ENCODE results near the gene SPTLC3. TPM values are rescaled to one million over a fixed set of nuclear protein-coding genes. Genes with fewer than 3 reads are reported as not detected.

SPTLC3 gene
- polyA plus RNA-seq, 1 donor: 42.0 TPM

GRCh38 chr20:13148402-13148801, 139.6 kb downstream of the SPTLC3 start:
- WGBS (ENCODE audit: insufficient coverage, low lambda C conversion rate): 80% methylated on average over 2 of the region's 4 CpGs
- H3K27me3 ChIP-seq (ENCODE audit: control insufficient read depth, insufficient read depth, low read length): no peaks in the 10 kb centered on the region
- DNase-seq: no peak
- peaks cover 36% of the 10 kb centered on the region for H3K36me3 ChIP-seq (ENCODE audit: control insufficient read depth, insufficient read depth, low read length)
- no peak overlapping the region for H3K27ac ChIP-seq (ENCODE audit: low read length)
- H3K4me3 ChIP-seq (ENCODE audit: low read length): no peak overlapping the region
- H3K4me1 ChIP-seq (ENCODE audit: control insufficient read depth, insufficient read depth, low read length): no peaks in the 10 kb centered on the region
- no peaks in the 10 kb centered on the region for H3K9me3 ChIP-seq (ENCODE audit: control insufficient read depth, low read depth, low read length)

DNA sequence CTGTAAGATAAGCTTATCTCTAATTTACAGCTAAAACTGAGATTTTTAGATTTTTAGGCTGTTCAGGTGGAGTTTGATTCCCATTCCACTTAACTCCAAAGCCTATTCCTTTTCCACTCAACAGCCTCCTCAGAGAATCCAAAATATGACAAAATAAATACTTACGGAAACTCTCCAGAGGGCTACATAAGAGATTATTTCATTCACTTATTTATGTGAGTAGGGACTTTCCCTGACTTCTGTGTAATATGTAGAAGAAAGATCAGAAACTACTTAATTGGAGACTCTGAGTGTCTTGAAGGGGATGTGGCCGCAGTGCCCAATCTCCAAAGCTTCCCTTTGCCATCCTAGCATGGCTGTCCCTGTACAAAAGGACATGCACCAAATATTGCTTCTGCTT, 140.2 kb downstream of the SPTLC3 start:
- no peak for DNase-seq

GRCh38 chr20:13149371-13150105, 140.8 kb downstream of the SPTLC3 start:
- no peak overlapping the region for H3K4me3 ChIP-seq (ENCODE audit: low read length)
- WGBS (ENCODE audit: insufficient coverage, low lambda C conversion rate): 94% methylated on average over 4 of the region's 8 CpGs
- no peaks in the 10 kb centered on the region for H3K27me3 ChIP-seq (ENCODE audit: control insufficient read depth, insufficient read depth, low read length)
- H3K36me3 ChIP-seq (ENCODE audit: control insufficient read depth, insufficient read depth, low read length): peaks cover 40% of the 10 kb centered on the region
- no peaks in the 10 kb centered on the region for H3K9me3 ChIP-seq (ENCODE audit: control insufficient read depth, low read depth, low read length)
- no peak overlapping the region for H3K27ac ChIP-seq (ENCODE audit: low read length)
- H3K4me1 ChIP-seq (ENCODE audit: control insufficient read depth, insufficient read depth, low read length): no peaks in the 10 kb centered on the region
- no peak for DNase-seq

More for the DNA sequence above, 140.2 kb downstream of the SPTLC3 start:
- H3K4me3 ChIP-seq (ENCODE audit: low read length): no peak overlapping the region
- no peak overlapping the region for H3K27ac ChIP-seq (ENCODE audit: low read length)
- no peaks in the 10 kb centered on the region for H3K4me1 ChIP-seq (ENCODE audit: control insufficient read depth, insufficient read depth, low read length)
- H3K27me3 ChIP-seq (ENCODE audit: control insufficient read depth, insufficient read depth, low read length): no peaks in the 10 kb centered on the region
- no peaks in the 10 kb centered on the region for H3K9me3 ChIP-seq (ENCODE audit: control insufficient read depth, low read depth, low read length)
- peaks cover 36% of the 10 kb centered on the region for H3K36me3 ChIP-seq (ENCODE audit: control insufficient read depth, insufficient read depth, low read length)
- no CpG with 5 or more reads among the region's 2 CpGs for WGBS (ENCODE audit: insufficient coverage, low lambda C conversion rate)

DNA sequence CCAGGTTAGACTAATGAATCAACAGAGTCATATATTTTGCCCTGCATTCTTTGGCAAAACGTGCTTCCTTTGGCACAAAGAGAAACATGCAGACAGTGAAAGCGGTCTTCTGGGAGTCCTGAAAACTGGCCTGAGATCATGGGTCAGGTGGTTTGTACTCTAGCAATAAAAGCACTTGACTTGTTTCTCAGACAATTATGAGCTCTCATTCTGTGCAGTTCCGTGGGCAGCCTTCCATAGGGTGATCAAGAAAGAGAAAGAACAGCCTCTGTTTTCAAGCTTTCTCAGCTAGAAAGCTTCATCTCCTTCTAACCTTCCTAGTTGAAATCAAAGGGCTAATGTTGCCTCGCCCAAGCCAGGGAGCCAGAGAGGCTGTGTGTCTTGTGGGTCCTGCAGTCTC, 149.6 kb downstream of the SPTLC3 start:
- Histone ChIP-seq H3K36me3 (ENCODE audit: control insufficient read depth, insufficient read depth, low read length) (peaks cover 42% of the 10 kb centered on the region), H3K9me3 (ENCODE audit: control insufficient read depth, low read depth, low read length) (no peaks in the 10 kb centered on the region), H3K4me1 (ENCODE audit: control insufficient read depth, insufficient read depth, low read length) (no peaks in the 10 kb centered on the region), H3K4me3 (ENCODE audit: low read length) (no peak overlapping the region), H3K27ac (ENCODE audit: low read length) (no peak overlapping the region), H3K27me3 (ENCODE audit: control insufficient read depth, insufficient read depth, low read length) (no peaks in the 10 kb centered on the region)
- no peak for DNase-seq
- WGBS (ENCODE audit: insufficient coverage, low lambda C conversion rate): no CpG with 5 or more reads among the region's 4 CpGs

GRCh38 chr20:13159889-13160288, 151.1 kb downstream of the SPTLC3 start:
- no peak for DNase-seq
- no CpG with 5 or more reads among the region's 9 CpGs for WGBS (ENCODE audit: insufficient coverage, low lambda C conversion rate)
- Histone ChIP-seq H3K4me3 (ENCODE audit: low read length) (no peak overlapping the region), H3K27ac (ENCODE audit: low read length) (no peak overlapping the region), H3K27me3 (ENCODE audit: control insufficient read depth, insufficient read depth, low read length) (no peaks in the 10 kb centered on the region), H3K9me3 (ENCODE audit: control insufficient read depth, low read depth, low read length) (no peaks in the 10 kb centered on the region), H3K36me3 (ENCODE audit: control insufficient read depth, insufficient read depth, low read length) (peaks cover 35% of the 10 kb centered on the region), H3K4me1 (ENCODE audit: control insufficient read depth, insufficient read depth, low read length) (no peaks in the 10 kb centered on the region)

GRCh38 chr20:13165203-13165602, 156.4 kb downstream of the SPTLC3 start:
- Histone ChIP-seq H3K27ac (ENCODE audit: low read length) (no peak overlapping the region), H3K4me3 (ENCODE audit: low read length) (no peak overlapping the region), H3K9me3 (ENCODE audit: control insufficient read depth, low read depth, low read length) (peaks cover 2% of the 10 kb centered on the region), H3K4me1 (ENCODE audit: control insufficient read depth, insufficient read depth, low read length) (no peaks in the 10 kb centered on the region), H3K27me3 (ENCODE audit: control insufficient read depth, insufficient read depth, low read length) (no peaks in the 10 kb centered on the region), H3K36me3 (ENCODE audit: control insufficient read depth, insufficient read depth, low read length) (peaks cover 34% of the 10 kb centered on the region)
- DNase-seq: no peak
- no CpG with 5 or more reads among the region's 4 CpGs for WGBS (ENCODE audit: insufficient coverage, low lambda C conversion rate)

DNA sequence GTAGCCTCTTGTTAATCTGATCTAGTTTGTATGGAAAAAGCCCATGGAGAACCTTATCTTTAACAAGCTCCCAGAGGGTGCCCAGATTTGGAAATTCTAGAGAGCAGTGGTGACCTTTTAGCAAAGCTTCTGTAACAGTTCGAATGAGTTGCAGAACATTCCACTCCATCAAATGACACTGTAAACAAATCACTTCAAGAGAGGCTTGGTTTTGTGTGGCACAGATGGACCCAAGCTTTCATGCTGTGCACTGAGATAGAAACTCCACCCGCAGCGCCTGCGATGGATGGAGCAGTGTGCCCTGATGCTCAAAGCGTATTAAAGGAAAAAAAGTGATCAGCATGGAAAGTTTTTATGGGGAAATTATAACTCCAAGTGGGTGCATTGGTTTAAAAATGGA, 157.2 kb downstream of the SPTLC3 start:
- Histone ChIP-seq H3K9me3 (ENCODE audit: control insufficient read depth, low read depth, low read length) (peaks cover 2% of the 10 kb centered on the region), H3K4me3 (ENCODE audit: low read length) (no peak overlapping the region), H3K27ac (ENCODE audit: low read length) (no peak overlapping the region), H3K4me1 (ENCODE audit: control insufficient read depth, insufficient read depth, low read length) (no peaks in the 10 kb centered on the region), H3K36me3 (ENCODE audit: control insufficient read depth, insufficient read depth, low read length) (peaks cover 26% of the 10 kb centered on the region), H3K27me3 (ENCODE audit: control insufficient read depth, insufficient read depth, low read length) (no peaks in the 10 kb centered on the region)
- no peak for DNase-seq
- 88% methylated on average over 3 of the region's 5 CpGs for WGBS (ENCODE audit: insufficient coverage, low lambda C conversion rate)

DNA sequence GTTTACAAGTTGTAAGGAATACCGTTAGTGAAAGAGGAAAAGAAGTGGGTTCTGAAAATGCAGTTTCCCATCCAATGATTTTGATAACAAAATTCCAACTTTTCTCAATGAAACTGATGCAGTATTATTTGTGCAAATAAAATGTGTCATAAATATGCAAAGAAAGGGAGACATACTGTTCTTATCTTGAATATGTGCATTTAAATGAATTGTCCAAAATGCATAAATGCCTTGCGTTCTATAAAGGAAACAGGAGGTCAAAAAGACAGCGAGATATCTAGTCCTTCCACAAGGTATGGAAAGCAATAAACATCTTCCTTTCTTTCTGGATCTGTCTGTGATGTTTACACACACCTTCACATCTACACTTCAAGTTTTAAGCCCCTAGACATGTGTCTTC, 157.7 kb downstream of the SPTLC3 start:
- WGBS (ENCODE audit: insufficient coverage, low lambda C conversion rate): 100% methylated on average over 2 of the region's 3 CpGs
- Histone ChIP-seq H3K9me3 (ENCODE audit: control insufficient read depth, low read depth, low read length) (peaks cover 2% of the 10 kb centered on the region), H3K27ac (ENCODE audit: low read length) (no peak overlapping the region), H3K4me1 (ENCODE audit: control insufficient read depth, insufficient read depth, low read length) (no peaks in the 10 kb centered on the region), H3K27me3 (ENCODE audit: control insufficient read depth, insufficient read depth, low read length) (no peaks in the 10 kb centered on the region), H3K36me3 (ENCODE audit: control insufficient read depth, insufficient read depth, low read length) (peaks cover 22% of the 10 kb centered on the region), H3K4me3 (ENCODE audit: low read length) (no peak overlapping the region)
- no peak for DNase-seq

DNA sequence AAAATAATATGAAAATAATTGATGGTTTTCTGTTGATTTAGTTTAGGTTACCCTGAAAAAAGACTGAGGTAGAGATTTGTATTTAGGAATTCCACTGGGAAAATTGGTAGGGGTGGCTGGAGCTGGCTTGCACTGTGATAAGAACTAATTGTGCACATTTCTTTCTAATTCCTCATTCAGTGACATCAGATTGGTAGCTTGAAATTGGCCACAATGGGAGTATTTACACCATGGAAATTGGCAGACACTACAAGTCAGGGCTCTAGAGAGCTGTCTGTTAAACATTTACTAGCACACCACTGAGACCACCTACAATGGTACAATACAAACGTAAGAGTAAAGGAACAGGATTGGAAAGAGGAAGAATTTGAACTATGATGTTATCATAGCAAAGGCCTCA, 160.3 kb downstream of the SPTLC3 start:
- 100% methylated on average over 1 of the region's 1 CpG for WGBS (ENCODE audit: insufficient coverage, low lambda C conversion rate)
- no peaks in the 10 kb centered on the region for H3K27me3 ChIP-seq (ENCODE audit: control insufficient read depth, insufficient read depth, low read length)
- no peak for DNase-seq
- H3K4me1 ChIP-seq (ENCODE audit: control insufficient read depth, insufficient read depth, low read length): no peaks in the 10 kb centered on the region
- no peak overlapping the region for H3K4me3 ChIP-seq (ENCODE audit: low read length)
- peaks cover 12% of the 10 kb centered on the region for H3K36me3 ChIP-seq (ENCODE audit: control insufficient read depth, insufficient read depth, low read length)
- peaks cover 2% of the 10 kb centered on the region for H3K9me3 ChIP-seq (ENCODE audit: control insufficient read depth, low read depth, low read length)
- no peak overlapping the region for H3K27ac ChIP-seq (ENCODE audit: low read length)

DNA sequence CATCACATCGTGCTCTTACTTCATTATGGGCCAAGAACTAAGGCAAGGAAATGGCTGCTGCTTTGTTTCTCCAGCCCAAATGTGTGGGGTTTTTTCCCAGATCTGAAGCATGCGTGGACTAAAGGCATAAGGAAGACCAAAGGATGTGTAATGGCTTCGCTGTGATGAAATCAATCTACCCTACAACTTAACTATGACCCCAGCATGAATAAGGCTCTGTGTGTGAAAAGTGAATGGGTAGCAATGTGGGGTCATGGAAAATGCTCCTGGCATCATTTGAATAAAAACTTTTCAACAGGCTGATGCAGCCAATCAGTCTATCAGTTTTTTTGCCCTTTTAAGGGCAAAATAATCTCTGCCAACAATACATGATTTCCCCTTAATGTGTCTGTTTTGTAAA, 162.0 kb downstream of the SPTLC3 start:
- Histone ChIP-seq H3K27me3 (ENCODE audit: control insufficient read depth, insufficient read depth, low read length) (no peaks in the 10 kb centered on the region), H3K27ac (ENCODE audit: low read length) (no peak overlapping the region), H3K4me3 (ENCODE audit: low read length) (no peak overlapping the region), H3K4me1 (ENCODE audit: control insufficient read depth, insufficient read depth, low read length) (no peaks in the 10 kb centered on the region), H3K36me3 (ENCODE audit: control insufficient read depth, insufficient read depth, low read length) (peaks cover 4% of the 10 kb centered on the region), H3K9me3 (ENCODE audit: control insufficient read depth, low read depth, low read length) (peaks cover 2% of the 10 kb centered on the region)
- DNase-seq: no peak
- WGBS (ENCODE audit: insufficient coverage, low lambda C conversion rate): no CpG with 5 or more reads among the region's 3 CpGs

GRCh38 chr20:13173201-13173600, 164.4 kb downstream of the SPTLC3 start:
- H3K36me3 ChIP-seq (ENCODE audit: control insufficient read depth, insufficient read depth, low read length): no peaks in the 10 kb centered on the region
- H3K4me3 ChIP-seq (ENCODE audit: low read length): no peak overlapping the region
- DNase-seq: no peak
- peaks cover 2% of the 10 kb centered on the region for H3K9me3 ChIP-seq (ENCODE audit: control insufficient read depth, low read depth, low read length)
- no peaks in the 10 kb centered on the region for H3K27me3 ChIP-seq (ENCODE audit: control insufficient read depth, insufficient read depth, low read length)
- H3K4me1 ChIP-seq (ENCODE audit: control insufficient read depth, insufficient read depth, low read length): no peaks in the 10 kb centered on the region
- 60% methylated on average over 1 of the region's 2 CpGs for whole genome bisulfite sequencing (ENCODE audit: insufficient coverage, low lambda C conversion rate)
- H3K27ac ChIP-seq (ENCODE audit: low read length): no peak overlapping the region

All from large intestine (tissue), 3 donors.